KMS-11 (cell line): ENCODE data around the gene PBX3.

Source experiments
- H2AFZ ChIP-seq: fragments of 200-600 bp; sonication (generic); 2 replicates; pipeline ENCODE4 v1.6.1; 2016; ENCODE audit warnings: antibody characterized with exemption, mixed run types, low read depth
- H3K27ac ChIP-seq: fragments of 200-600 bp; sonication (generic); 2 replicates; pipeline ENCODE4 v1.6.1; 2016; ENCODE audit warnings: mild to moderate bottlenecking, mixed run types
- H3K27me3 ChIP-seq: fragments of 200-600 bp; sonication (generic); 2 replicates; pipeline ENCODE4 v1.6.1; 2017; ENCODE audit warnings: mild to moderate bottlenecking, low read depth, mixed run types, moderate library complexity; ENCODE audit not compliant: insufficient read depth
- H3K36me3 ChIP-seq: fragments of 200-600 bp; sonication (generic); 2 replicates; pipeline ENCODE4 v1.6.1; 2017; ENCODE audit warnings: mild to moderate bottlenecking, mixed run types; ENCODE audit not compliant: insufficient read depth
- H3K4me1 ChIP-seq: fragments of 200-600 bp; sonication (generic); 2 replicates; pipeline ENCODE4 v1.6.1; 2016; ENCODE audit warnings: mild to moderate bottlenecking, low read depth, mixed run types; ENCODE audit not compliant: poor library complexity, severe bottlenecking
- H3K4me2 ChIP-seq: fragments of 200-600 bp; sonication (generic); 2 replicates; pipeline ENCODE4 v1.7.0; 2016; ENCODE audit warnings: mild to moderate bottlenecking, mixed run types
- H3K4me3 ChIP-seq: fragments of 200-600 bp; sonication (generic); IDR thresholded peaks from 2 replicates; pipeline ENCODE4 v1.6.1; 2017; ENCODE audit warnings: low read depth, low read length, mixed read lengths; ENCODE audit not compliant: insufficient read depth
- H3K79me2 ChIP-seq: fragments of 200-600 bp; sonication (generic); 2 replicates; pipeline ENCODE4 v1.6.1; 2016; ENCODE audit warnings: low read depth, mixed run types; ENCODE audit not compliant: insufficient read depth
- H3K9ac ChIP-seq: fragments of 200-600 bp; sonication (generic); 2 replicates; pipeline ENCODE4 v1.6.1; 2016; ENCODE audit warnings: mild to moderate bottlenecking, mixed run types
- H4K20me1 ChIP-seq: fragments of 200-600 bp; sonication (generic); 2 replicates; pipeline ENCODE4 v1.6.1; 2016; ENCODE audit warnings: mild to moderate bottlenecking, mixed run types; ENCODE audit not compliant: insufficient read depth
- TF ChIP-seq, protein P1 (sequence below): fragments of 200-600 bp; sonication (generic); conservative IDR thresholded peaks from 2 replicates; pipeline ENCODE4 v1.6.1; 2017; ENCODE audit warnings: low read depth, mild to moderate bottlenecking, antibody characterized with exemption, low read length, moderate library complexity, mixed read lengths

PBX3 gene

DNA sequence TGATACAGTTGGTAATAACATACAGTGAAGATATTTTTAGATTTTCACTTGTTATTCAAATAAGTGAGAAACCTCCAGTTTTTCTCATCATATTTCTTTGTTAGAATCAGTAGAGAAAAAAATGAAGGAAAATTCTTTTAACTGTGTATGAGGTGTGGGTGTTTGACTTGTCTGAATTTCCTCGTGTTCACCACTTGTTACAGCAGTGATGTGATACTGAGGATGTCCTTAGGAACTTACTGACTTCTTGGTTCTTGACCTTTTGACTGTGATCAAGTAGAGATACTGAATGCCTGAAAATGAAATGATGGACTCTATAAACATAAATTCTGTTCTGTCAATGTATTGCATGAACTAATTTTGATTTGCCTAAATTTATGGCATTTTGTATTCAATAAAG, 10.7 kb downstream of the PBX3 start:
- TF ChIP-seq, protein P1, sequence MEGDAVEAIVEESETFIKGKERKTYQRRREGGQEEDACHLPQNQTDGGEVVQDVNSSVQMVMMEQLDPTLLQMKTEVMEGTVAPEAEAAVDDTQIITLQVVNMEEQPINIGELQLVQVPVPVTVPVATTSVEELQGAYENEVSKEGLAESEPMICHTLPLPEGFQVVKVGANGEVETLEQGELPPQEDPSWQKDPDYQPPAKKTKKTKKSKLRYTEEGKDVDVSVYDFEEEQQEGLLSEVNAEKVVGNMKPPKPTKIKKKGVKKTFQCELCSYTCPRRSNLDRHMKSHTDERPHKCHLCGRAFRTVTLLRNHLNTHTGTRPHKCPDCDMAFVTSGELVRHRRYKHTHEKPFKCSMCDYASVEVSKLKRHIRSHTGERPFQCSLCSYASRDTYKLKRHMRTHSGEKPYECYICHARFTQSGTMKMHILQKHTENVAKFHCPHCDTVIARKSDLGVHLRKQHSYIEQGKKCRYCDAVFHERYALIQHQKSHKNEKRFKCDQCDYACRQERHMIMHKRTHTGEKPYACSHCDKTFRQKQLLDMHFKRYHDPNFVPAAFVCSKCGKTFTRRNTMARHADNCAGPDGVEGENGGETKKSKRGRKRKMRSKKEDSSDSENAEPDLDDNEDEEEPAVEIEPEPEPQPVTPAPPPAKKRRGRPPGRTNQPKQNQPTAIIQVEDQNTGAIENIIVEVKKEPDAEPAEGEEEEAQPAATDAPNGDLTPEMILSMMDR = no peak
- Histone ChIP-seq H4K20me1 (peaks cover 29% of the 10 kb centered on the region; the same call in 1 of the 2 replicates), H3K4me1 (peaks cover 96% of the 10 kb centered on the region), H3K36me3 (0 out of 2 replicates have a peak, but pooled peaks cover 7% of the 10 kb centered on the region), H2AFZ (no peak overlapping the region), H3K27ac (peak overlapping the region; percentile 14; the same call in 1 of the 2 replicates), H3K9ac (no peak overlapping the region), H3K4me2 (peak overlapping the region; percentile 100), H3K27me3 (no peaks in the 10 kb centered on the region), H3K4me3 (no peak overlapping the region), H3K79me2 (peaks cover 100% of the 10 kb centered on the region)

- peaks cover 100% of the 10 kb centered on the region for H3K4me1 ChIP-seq
- 0 out of 2 replicates have a peak, but pooled peaks cover 7% of the 10 kb centered on the region for H3K36me3 ChIP-seq
- H3K4me3 ChIP-seq = no peak overlapping the region
- TF ChIP-seq, protein P1 = no peak
- H4K20me1 ChIP-seq = peaks cover 36% of the 10 kb centered on the region; the same call in 1 of the 2 replicates
- no peak overlapping the region for H2AFZ ChIP-seq
- peak overlapping the region; percentile 100 for H3K4me2 ChIP-seq
- peak overlapping the region; percentile 14; the same call in 1 of the 2 replicates for H3K27ac ChIP-seq
- H3K27me3 ChIP-seq = no peaks in the 10 kb centered on the region
- H3K9ac ChIP-seq = no peak overlapping the region
- H3K79me2 ChIP-seq = peaks cover 100% of the 10 kb centered on the region
Measured at GRCh38 chr9:125758986-125759763, 12.0 kb downstream of the PBX3 start.

- Histone ChIP-seq H2AFZ (no peak overlapping the region), H4K20me1 (peaks cover 37% of the 10 kb centered on the region; the same call in 1 of the 2 replicates), H3K4me1 (peaks cover 99% of the 10 kb centered on the region), H3K9ac (no peak overlapping the region), H3K4me2 (peak overlapping the region; percentile 100; the same call in 1 of the 2 replicates), H3K36me3 (0 out of 2 replicates have a peak, but pooled peaks cover 7% of the 10 kb centered on the region), H3K27ac (no peak overlapping the region), H3K4me3 (no peak overlapping the region), H3K79me2 (peaks cover 100% of the 10 kb centered on the region), H3K27me3 (no peaks in the 10 kb centered on the region)
- TF ChIP-seq, protein P1 = no peak
Measured at GRCh38 chr9:125759764-125760129, 12.6 kb downstream of the PBX3 start.

- H3K9ac ChIP-seq = no peak overlapping the region
- H3K4me1 ChIP-seq = peaks cover 99% of the 10 kb centered on the region
- H3K27me3 ChIP-seq = no peaks in the 10 kb centered on the region
- no peak overlapping the region for H3K4me3 ChIP-seq
- no peak overlapping the region for H2AFZ ChIP-seq
- peak overlapping the region; percentile 20; the same call in 1 of the 2 replicates for H3K4me2 ChIP-seq
- no peak overlapping the region for H3K27ac ChIP-seq
- H4K20me1 ChIP-seq = peaks cover 38% of the 10 kb centered on the region
- H3K79me2 ChIP-seq = peaks cover 100% of the 10 kb centered on the region
- H3K36me3 ChIP-seq = 0 out of 2 replicates have a peak, but pooled peaks cover 7% of the 10 kb centered on the region
- TF ChIP-seq, protein P1 = no peak
Measured at GRCh38 chr9:125760537-125760936, 13.4 kb downstream of the PBX3 start.
